ENCODE data around the gene TGIF1. TPM values are rescaled to one million over a fixed set of nuclear protein-coding genes. Genes with fewer than 3 reads are reported as not detected.

The TGIF1 gene
- total and polyA plus RNA-seq, 9 of the 15 experiments (the other 6 are each of a cell fraction or from before 2014, with no cell fraction given): 16.1 to 77.7 (median 44.6) TPM

DNA sequence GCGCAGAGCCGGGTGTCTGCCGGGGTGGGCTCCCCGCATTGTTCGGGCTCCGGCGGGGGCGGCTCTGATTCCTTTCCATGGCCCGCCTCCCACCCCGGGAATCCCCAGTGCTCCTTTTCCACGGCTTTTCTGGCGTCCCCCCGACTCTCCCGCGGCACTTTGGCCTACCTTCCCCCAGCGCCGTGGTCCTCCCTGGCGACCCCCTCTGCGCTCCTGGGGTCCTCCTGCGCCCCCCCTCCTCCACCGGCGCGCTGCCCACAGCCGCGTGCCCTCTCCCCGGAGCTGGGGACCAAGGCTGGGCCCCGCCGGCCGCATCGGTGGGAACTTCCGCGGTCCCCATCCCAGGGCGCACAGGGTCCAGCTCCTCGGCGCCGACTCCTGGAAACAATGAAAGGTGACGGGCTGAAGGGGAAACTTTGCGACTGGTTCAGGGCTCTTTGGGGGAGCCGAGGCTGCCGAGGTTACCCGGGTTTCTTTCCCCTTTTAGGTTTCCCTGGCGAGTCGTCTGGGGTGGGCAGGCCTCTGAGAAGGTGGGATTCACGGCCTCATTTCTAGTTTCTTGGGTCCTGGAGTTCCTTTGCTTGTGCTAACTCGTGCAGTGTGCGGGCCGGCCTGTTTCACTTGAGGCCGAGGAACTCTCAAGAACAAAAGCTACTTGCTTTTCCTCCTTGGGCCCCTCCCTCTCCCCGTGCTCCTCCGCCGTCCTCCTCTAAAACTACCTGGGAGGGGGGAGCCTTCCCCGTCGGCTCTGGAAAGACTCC, 2.2 kb downstream of the TGIF1 start (continued):
- TF ChIP-seq NR2C2 (CRISPR knock-in tag; IDR thresholded peaks at IDR 0.05) (no peak), NR2C2 (tag; IDR thresholded peaks at IDR 0.05) (no peak), ZFP36 (IDR thresholded peaks at IDR 0.05; ENCODE audit: low read depth, low read length, partially characterized antibody) (peak; percentile 10), NFE2 (IDR thresholded peaks at IDR 0.05; ENCODE audit: low read depth) (no peak), ZBTB17 (CRISPR knock-in tag; IDR thresholded peaks at IDR 0.05) (no peak), ZNF134 (CRISPR knock-in tag; conservative IDR thresholded peaks at IDR 0.05) (no peak), RBFOX2 (IDR thresholded peaks at IDR 0.05; ENCODE audit: low read depth, low read length) (peak; percentile 80), ZHX1 (conservative IDR thresholded peaks at IDR 0.05; ENCODE audit: low read length) (no peak), CHAMP1 (IDR thresholded peaks at IDR 0.05) (no peak), PHB2 (IDR thresholded peaks at IDR 0.05; ENCODE audit: low read depth) (no peak), HDGF (IDR thresholded peaks at IDR 0.05) (no peak), THRAP3 (IDR thresholded peaks at IDR 0.05; ENCODE audit: borderline replicate concordance) (no peak), MAX (CRISPR knock-in tag; IDR thresholded peaks at IDR 0.05) (no peak), ZBTB5 (IDR thresholded peaks at IDR 0.05) (no peak), ZNF143 (CRISPR knock-in tag; IDR thresholded peaks at IDR 0.05) (no peak; the same call in 1 of the 2 replicates), TCF3 (CRISPR knock-in tag; IDR thresholded peaks at IDR 0.05) (no peak)
- TF ChIP-seq, protein P1, sequence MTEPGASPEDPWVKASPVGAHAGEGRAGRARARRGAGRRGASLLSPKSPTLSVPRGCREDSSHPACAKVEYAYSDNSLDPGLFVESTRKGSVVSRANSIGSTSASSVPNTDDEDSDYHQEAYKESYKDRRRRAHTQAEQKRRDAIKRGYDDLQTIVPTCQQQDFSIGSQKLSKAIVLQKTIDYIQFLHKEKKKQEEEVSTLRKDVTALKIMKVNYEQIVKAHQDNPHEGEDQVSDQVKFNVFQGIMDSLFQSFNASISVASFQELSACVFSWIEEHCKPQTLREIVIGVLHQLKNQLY (CRISPR knock-in tag; conservative IDR thresholded peaks at IDR 0.05): no peak

Data from K562 (cell line).